Measurements from ENCODE around the gene NTSR2. TPM values are rescaled to one million over a fixed set of nuclear protein-coding genes. Genes with fewer than 3 reads are reported as not detected.

The NTSR2 gene
- total and polyA plus RNA-seq, 12 donors: 0.10 to 0.15 TPM; not detected in 10

- H3K36me3 ChIP-seq: no peaks in the 10 kb centered on the region
- intact Hi-C loops (cut with DNase I): loop anchor here in 4 of 10 donors (5.0 to 10.0 kb wide), 2 partner anchors 199 to 206 kb away; no protein-coding TSS in a partner anchor
- DNase-seq (no peak), ATAC-seq (no peak)
- H3K4me1 ChIP-seq: peaks cover 0 to 14% (median 0%) of the 10 kb centered on the region in 9 donors
- H3K9me3 ChIP-seq: no peaks in the 10 kb centered on the region
- no peak for TF ChIP-seq CTCF (IDR thresholded peaks at IDR 0.05)
- H3K27me3 ChIP-seq: peaks cover 0 to 32% (median 22%) of the 10 kb centered on the region in 7 donors
- WGBS, 2 donors: 76 to 81% methylated on average over 15 of the region's 15 CpGs
- no peak overlapping the region for H3K4me3 ChIP-seq
- no peak overlapping the region for H3K27ac ChIP-seq
Observed at GRCh38 chr2:11680901-11681721, 11.1 kb upstream of the NTSR2 start.

- Histone ChIP-seq H3K27ac (no peak overlapping the region), H3K27me3 (peaks cover 0 to 32% (median 21%) of the 10 kb centered on the region in 7 donors), H3K9me3 (peaks cover 0 to 3% (median 0%) of the 10 kb centered on the region in 11 donors), H3K4me3 (no peak overlapping the region), H3K36me3 (no peaks in the 10 kb centered on the region), H3K4me1 (peaks cover 0 to 14% (median 0%) of the 10 kb centered on the region in 9 donors)
- no peak for DNase-seq
- ATAC-seq: no peak
- WGBS, 2 donors: 84 to 89% methylated on average over 16 of the region's 16 CpGs
- intact Hi-C loops (cut with DNase I): loop anchor here in 4 of 10 donors (5.0 to 10.0 kb wide), 2 partner anchors 198 to 206 kb away; no protein-coding TSS in a partner anchor
- no peak for TF ChIP-seq CTCF (IDR thresholded peaks at IDR 0.05)
Observed at GRCh38 chr2:11680182-11680900, 10.3 kb upstream of the NTSR2 start.

GRCh38 chr2:11679486-11680181, 9.6 kb upstream of the NTSR2 start:
- Histone ChIP-seq H3K36me3 (no peaks in the 10 kb centered on the region), H3K27ac (no peak overlapping the region), H3K4me1 (peaks cover 0 to 14% (median 0%) of the 10 kb centered on the region in 9 donors), H3K9me3 (peaks cover 0 to 3% (median 0%) of the 10 kb centered on the region in 11 donors), H3K27me3 (peaks cover 0 to 39% (median 20%) of the 10 kb centered on the region in 7 donors), H3K4me3 (no peak overlapping the region)
- no peak for DNase-seq
- TF ChIP-seq CTCF (IDR thresholded peaks at IDR 0.05): no peak
- ATAC-seq: no peak
- WGBS, 2 donors: 72 to 76% methylated on average over 13 of the region's 13 CpGs
- intact Hi-C loops (cut with DNase I): loop anchor here in 4 of 10 donors (5.0 to 10.0 kb wide), 2 partner anchors 197 to 205 kb away; no protein-coding TSS in a partner anchor

GRCh38 chr2:11679016-11679415, 9.0 kb upstream of the NTSR2 start:
- Histone ChIP-seq H3K36me3 (no peaks in the 10 kb centered on the region), H3K27me3 (peaks cover 0 to 40% (median 18%) of the 10 kb centered on the region in 7 donors), H3K9me3 (peaks cover 0 to 3% (median 0%) of the 10 kb centered on the region in 11 donors), H3K27ac (no peak overlapping the region), H3K4me1 (peaks cover 0 to 14% (median 0%) of the 10 kb centered on the region in 9 donors), H3K4me3 (no peak overlapping the region)
- DNase-seq (no peak), ATAC-seq (no peak)
- TF ChIP-seq CTCF (IDR thresholded peaks at IDR 0.05): no peak
- WGBS, 2 donors: 79% methylated on average over 7 of the region's 7 CpGs
- intact Hi-C loops (cut with DNase I): no loop called here
